A673 (cell line): ENCODE data around the gene CEP170B. TPM values are rescaled to one million over a fixed set of nuclear protein-coding genes. Genes with fewer than 3 reads are reported as not detected.

Source experiments
- BruUV-seq: library from RNA; stranded (reverse); fragments of 400-500 nt; replicated peaks from 2 replicates; lab custom pipeline; 2021; lab: Mats Ljungman, UMichigan
- CTCF ChIA-PET: fragments of 300-600 bp; sonication (Branson Sonifier 250); formaldehyde crosslinking; loops from one replicate; lab custom pipeline; 2022; ENCODE audit warnings: antibody characterized with exemption; lab: Charles Lee
- POLR2A ChIA-PET: fragments of 300-600 bp; sonication (Branson Sonifier 250); formaldehyde crosslinking; loops from one replicate; lab custom pipeline; 2022; ENCODE audit warnings: antibody characterized with exemption; ENCODE audit not compliant: low non-redundant PET; lab: Charles Lee
- DNase-seq: peaks from one replicate; pipeline ENCODE4 v3.0.0-alpha.2; 2015; ENCODE audit warnings: low spot score
- H3K27ac ChIP-seq: fragments of 200-600 bp; sonication (generic); 2 replicates; pipeline ENCODE4 v1.5.1; 2016; ENCODE audit warnings: mixed run types, low read depth, mild to moderate bottlenecking, mixed read lengths, antibody characterized with exemption, low read length; ENCODE audit not compliant: poor library complexity, severe bottlenecking
- H3K27me3 ChIP-seq: fragments of 200-600 bp; sonication (generic); replicated peaks from 2 replicates; pipeline ENCODE4 v1.6.1; 2017; ENCODE audit warnings: mixed run types, low read depth, mild to moderate bottlenecking, mixed read lengths, antibody characterized with exemption, low read length; ENCODE audit not compliant: insufficient read depth, poor library complexity
- H3K36me3 ChIP-seq: fragments of 200-600 bp; sonication (generic); 2 replicates; pipeline ENCODE4 v1.6.1; 2016; ENCODE audit warnings: mixed run types, mild to moderate bottlenecking, mixed read lengths, antibody characterized with exemption, low read length; ENCODE audit not compliant: insufficient read depth, poor library complexity, severe bottlenecking
- H3K4me1 ChIP-seq: fragments of 200-600 bp; sonication (generic); 2 replicates; pipeline ENCODE4 v1.6.1; 2017; ENCODE audit warnings: mixed run types, mild to moderate bottlenecking, mixed read lengths, antibody characterized with exemption, low read length; ENCODE audit not compliant: insufficient read depth, poor library complexity, severe bottlenecking
- H3K4me3 ChIP-seq: fragments of 200-600 bp; sonication (generic); 2 replicates; pipeline ENCODE4 v1.5.1; 2016; ENCODE audit warnings: low read depth, mixed run types, mild to moderate bottlenecking, mixed read lengths, low read length; ENCODE audit not compliant: poor library complexity, severe bottlenecking
- H3K9me3 ChIP-seq: fragments of 200-600 bp; sonication (generic); 2 replicates; pipeline ENCODE4 v1.6.1; 2016; ENCODE audit warnings: mixed run types, low read depth, mild to moderate bottlenecking, mixed read lengths, antibody characterized with exemption, low read length; ENCODE audit not compliant: poor library complexity, severe bottlenecking
- EZH2 ChIP-seq: fragments of 200-600 bp; sonication (generic); IDR thresholded peaks from 2 replicates; pipeline ENCODE4 v1.6.1; 2017; ENCODE audit warnings: borderline replicate concordance, low read depth, mild to moderate bottlenecking, mixed read lengths, antibody characterized with exemption, low read length; ENCODE audit not compliant: poor library complexity, severe bottlenecking
- intact Hi-C: fragments of 100-400 bp; cut with micrococcal nuclease; formaldehyde crosslinking; loops from one replicate; pipeline ENCODE4 v1.10.0; 2022; ENCODE audit not compliant: unreplicated experiment
- total RNA-seq: library from RNA; stranded (reverse); gene quantifications from 2 replicates; pipeline ENCODE4 v1.2.3, GENCODE V29; 2021
- TF ChIP-seq, protein P1 (sequence below): fragments of 300-800, 200-600 bp; sonication (generic); conservative IDR thresholded peaks from 2 replicates; pipeline ENCODE4 v1.5.1; 2017; ENCODE audit warnings: low read depth, mild to moderate bottlenecking, antibody characterized with exemption, low read length, moderate library complexity, mixed read lengths

The CEP170B gene
- total RNA-seq, 1 experiment from 2014 or later, result 20.8 TPM

DNA sequence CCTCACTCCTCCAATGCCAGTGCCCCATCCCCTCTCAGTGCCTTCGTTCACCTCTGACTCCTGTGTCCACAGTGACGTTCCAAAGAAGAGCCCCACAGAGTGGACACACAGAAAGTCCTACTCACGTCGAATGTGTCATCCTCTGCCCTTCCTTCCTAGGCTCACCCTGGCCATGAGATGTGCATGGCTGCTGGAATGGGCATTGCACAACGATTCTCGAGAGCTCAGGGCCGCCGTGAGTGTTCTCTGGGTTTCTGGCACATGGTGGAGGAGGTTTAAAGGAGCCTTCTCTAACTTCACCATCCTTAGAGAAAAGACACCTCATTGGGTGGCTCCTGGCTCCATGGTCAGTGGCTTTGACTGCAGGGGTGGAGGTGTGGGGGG is 12.8 kb upstream of the CEP170B start:
- Histone ChIP-seq H3K4me1 (peaks cover 8% of the 10 kb centered on the region), H3K27ac (no peak overlapping the region), H3K36me3 (no peaks in the 10 kb centered on the region), H3K27me3 (no peaks in the 10 kb centered on the region), H3K9me3 (no peaks in the 10 kb centered on the region), H3K4me3 (no peak overlapping the region)
- ChIA-PET CTCF (no interaction called here), POLR2A (no interaction called here)
- no TSS peak for BruUV-seq
- DNase-seq, result no peak
- no peak for TF ChIP-seq EZH2
- TF ChIP-seq, protein P1, sequence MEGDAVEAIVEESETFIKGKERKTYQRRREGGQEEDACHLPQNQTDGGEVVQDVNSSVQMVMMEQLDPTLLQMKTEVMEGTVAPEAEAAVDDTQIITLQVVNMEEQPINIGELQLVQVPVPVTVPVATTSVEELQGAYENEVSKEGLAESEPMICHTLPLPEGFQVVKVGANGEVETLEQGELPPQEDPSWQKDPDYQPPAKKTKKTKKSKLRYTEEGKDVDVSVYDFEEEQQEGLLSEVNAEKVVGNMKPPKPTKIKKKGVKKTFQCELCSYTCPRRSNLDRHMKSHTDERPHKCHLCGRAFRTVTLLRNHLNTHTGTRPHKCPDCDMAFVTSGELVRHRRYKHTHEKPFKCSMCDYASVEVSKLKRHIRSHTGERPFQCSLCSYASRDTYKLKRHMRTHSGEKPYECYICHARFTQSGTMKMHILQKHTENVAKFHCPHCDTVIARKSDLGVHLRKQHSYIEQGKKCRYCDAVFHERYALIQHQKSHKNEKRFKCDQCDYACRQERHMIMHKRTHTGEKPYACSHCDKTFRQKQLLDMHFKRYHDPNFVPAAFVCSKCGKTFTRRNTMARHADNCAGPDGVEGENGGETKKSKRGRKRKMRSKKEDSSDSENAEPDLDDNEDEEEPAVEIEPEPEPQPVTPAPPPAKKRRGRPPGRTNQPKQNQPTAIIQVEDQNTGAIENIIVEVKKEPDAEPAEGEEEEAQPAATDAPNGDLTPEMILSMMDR, result no peak
- intact Hi-C loops, result no loop called here

DNA sequence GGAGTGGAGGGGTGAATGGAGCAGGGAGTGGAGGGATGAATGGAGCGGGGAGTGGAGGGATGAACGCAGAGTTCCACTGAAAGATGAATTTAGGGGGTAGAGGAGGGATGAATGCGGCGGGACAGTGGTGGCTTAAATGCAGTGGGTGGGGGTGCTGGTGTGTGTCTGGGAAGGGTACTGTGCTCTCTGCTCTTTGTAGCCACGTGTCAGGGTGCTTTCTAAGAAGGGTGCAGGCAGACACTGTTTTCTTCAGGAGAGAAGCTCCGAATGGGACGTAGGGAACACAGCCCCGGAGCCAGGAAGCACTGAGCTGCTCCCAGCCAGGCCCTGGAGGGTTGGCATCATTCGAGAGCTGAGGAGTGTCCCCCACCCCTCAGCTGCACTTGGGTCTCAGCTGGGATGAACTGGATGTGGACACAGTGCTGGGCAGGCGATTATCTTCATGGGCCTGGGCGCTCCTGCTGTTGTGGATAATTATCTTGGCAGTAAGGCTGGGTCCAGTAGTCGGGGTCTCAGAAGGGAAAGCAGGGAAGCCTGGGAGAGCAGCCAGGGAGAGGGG is 9.5 kb upstream of the CEP170B start:
- Histone ChIP-seq H3K27ac (no peak overlapping the region), H3K36me3 (no peaks in the 10 kb centered on the region), H3K27me3 (no peaks in the 10 kb centered on the region), H3K4me1 (peaks cover 10% of the 10 kb centered on the region), H3K4me3 (no peak overlapping the region), H3K9me3 (no peaks in the 10 kb centered on the region)
- POLR2A ChIA-PET, result no interaction called here
- intact Hi-C loops, result no loop called here
- no peak for TF ChIP-seq EZH2
- TF ChIP-seq, protein P1, result no peak
- DNase-seq, result no peak
- no TSS peak for BruUV-seq
- CTCF ChIA-PET, result no interaction called here

DNA sequence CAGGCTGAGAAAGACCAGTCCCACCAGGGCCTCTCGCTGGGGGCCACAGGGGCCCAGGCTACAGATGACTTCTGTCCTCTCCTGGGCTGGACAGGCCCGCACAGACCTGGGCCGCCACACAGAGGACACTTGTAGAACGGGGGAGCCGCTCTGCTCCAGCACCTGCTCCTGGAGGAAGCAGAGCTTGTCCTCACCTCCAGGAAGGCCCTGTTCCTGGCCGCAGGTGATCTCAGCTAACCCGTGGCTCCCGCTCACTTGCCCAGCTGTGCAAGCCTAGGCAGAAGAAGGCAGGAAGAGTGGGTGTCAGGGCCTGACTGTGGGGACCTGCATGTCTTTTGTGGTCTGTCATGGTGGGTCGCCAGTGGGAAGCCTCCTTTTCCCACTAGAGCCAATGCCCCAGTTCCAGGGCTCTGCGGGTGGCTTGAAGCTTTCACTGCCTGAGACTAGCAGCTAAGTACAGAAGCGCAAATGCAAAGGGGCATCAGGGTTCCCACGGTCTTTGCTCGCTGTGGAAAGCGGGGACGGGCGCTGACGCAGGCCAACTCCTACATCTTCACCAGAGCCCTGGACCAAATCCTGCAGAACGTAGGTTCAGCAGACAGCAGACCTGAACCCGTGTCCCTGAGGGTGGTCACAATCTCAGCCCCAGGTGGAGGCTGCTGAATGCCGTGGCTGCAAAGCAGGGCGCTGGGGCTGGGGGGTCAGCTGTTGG is 8.8 kb upstream of the CEP170B start:
- Histone ChIP-seq H3K9me3 (no peaks in the 10 kb centered on the region), H3K4me3 (no peak overlapping the region), H3K4me1 (peaks cover 10% of the 10 kb centered on the region), H3K27me3 (no peaks in the 10 kb centered on the region), H3K36me3 (no peaks in the 10 kb centered on the region), H3K27ac (no peak overlapping the region)
- ChIA-PET POLR2A (no interaction called here), CTCF (no interaction called here)
- no peak for DNase-seq
- no TSS peak for BruUV-seq
- intact Hi-C loops, result no loop called here
- TF ChIP-seq, protein P1, result no peak
- TF ChIP-seq EZH2, result no peak
